ENCODE results near the gene PEX1.

DNA sequence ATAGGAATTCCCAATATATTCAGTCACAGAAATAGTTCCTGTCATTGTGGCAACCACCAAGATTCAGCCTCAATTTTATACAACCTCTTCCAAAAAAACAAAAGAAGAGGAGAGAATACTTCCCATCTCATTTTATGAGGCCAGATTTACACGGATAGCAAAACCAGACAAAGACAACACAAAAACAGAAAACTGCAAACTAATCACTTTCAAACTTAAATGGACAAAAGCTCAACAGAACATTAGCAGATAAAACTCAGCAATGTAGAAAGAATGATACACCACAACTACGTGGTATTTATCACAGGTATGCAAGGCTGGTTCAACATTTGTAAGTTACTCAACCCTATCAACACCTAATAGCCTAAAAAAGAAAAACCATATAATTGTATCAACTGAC lies 22.0 kb downstream of the PEX1 start:
- no peak for TF ChIP-seq POLR2A (IDR thresholded peaks at IDR 0.05; ENCODE audit: low read depth, low read length)
- no peak for TF ChIP-seq POLR2AphosphoS5 (IDR thresholded peaks at IDR 0.05; ENCODE audit: low read depth, low read length)
- no peak for TF ChIP-seq TAF1 (IDR thresholded peaks at IDR 0.05; ENCODE audit: low read depth, low read length)
- TF ChIP-seq SPI1 (IDR thresholded peaks at IDR 0.05; ENCODE audit: low read depth, low read length) = no peak
- no peak for TF ChIP-seq PAX5 (IDR thresholded peaks at IDR 0.05; ENCODE audit: insufficient read depth, low read length, severe bottlenecking)
